DMS 273 (cell line): ENCODE measurements around the gene NUP205.
A peak's percentile ranks its signal among the peaks of the same experiment; 100 is the strongest.
"Not testable (repeated sequence)": the region's sequence is repeated elsewhere in the genome, so short reads cannot be mapped to it uniquely, and the experiment has no call there.

Source experiments
- DNase-seq: peaks from one replicate; lab custom pipeline; 2025; ENCODE audit not compliant: unreplicated experiment; lab: John Stamatoyannopoulos, UW

NUP205 gene

GRCh38 chr7:135666846-135667245 is 109.1 kb downstream of the NUP205 start:
- DNase-seq = no peak

DNA sequence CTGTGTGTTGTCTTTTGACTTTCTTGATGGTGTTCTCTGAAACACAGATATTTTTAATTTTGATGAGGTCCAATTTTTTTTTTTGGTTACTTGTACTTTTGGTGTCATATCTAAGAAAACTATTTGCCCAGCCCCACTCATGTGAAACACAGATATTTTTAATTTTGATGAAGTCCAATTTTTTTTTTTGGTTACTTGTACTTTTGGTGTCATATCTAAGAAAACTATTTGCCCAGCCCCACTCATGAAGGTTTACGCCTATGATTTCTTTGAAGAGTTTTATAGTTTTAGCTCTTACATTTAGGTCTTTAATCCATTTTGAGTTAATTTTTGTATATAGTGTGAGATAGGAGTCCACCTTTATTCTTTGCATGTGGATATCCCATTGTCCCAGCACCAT is 109.9 kb downstream of the NUP205 start:
- not testable (repeated sequence) for DNase-seq

DNA sequence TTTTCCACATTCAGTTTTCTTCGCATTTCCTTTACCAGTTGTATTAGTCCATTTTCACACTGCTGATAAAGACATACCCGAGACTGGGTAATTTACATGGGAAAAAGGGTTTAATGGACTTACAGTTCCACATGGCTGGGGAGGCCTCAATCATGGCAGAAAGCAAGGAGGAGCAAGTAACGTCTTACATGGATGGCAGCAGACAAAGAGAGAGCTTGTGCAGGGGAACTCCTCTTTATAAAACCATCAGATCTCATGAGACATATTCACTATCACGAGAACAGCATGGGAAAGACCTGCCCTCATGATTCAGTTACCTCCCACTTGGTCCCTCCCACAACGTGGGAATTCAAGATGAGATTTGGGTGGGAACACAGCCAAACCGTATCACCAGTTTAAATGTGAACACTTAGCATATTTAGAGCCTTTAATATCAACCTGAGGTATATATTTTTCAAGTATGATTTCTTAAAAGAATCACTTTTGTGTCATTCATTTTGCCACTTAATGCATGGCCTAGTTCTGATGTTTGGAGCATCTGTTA is 111.2 kb downstream of the NUP205 start:
- not testable (repeated sequence) for DNase-seq

DNA sequence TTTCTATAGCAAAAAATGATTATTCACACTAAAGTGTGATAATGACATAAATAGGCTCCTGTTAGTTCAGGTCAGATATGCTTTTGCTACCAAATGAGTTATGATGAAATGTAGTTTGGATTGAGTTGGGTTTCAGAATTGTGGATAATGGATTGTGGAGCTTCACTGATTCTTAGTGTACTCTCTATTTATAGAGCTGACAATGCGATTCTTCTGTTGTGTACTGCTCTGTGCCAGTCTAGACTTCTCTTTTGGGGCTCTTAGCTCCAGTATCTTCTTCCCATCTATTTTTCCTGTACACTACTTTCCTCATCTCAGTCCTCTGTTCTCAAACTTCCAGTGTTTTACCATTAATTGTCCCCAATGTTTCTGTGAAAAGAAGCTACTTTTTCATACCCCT is 112.1 kb downstream of the NUP205 start:
- DNase-seq = no peak

DNA sequence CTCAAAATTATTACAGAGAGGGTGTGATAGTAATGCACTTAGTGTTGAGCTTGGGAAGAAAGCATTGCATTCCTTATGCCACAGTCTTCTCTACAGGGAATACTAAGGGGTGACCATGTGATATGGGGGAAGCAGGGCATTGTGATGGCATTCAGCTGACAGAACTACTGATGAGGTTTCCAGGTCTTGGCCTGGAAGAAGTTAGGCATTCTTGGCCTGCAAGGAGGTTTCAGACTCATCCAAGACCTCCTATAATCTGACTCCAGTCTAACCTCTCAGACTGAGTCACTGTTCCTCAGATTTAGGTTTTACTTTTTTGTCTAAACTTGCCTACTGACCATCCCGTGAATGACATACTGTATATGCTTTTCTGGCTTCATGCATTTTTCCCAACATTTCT is 112.5 kb downstream of the NUP205 start:
- no peak for DNase-seq

GRCh38 chr7:135672560-135673359 is 115.0 kb downstream of the NUP205 start:
- peak; percentile 81 for DNase-seq

DNA sequence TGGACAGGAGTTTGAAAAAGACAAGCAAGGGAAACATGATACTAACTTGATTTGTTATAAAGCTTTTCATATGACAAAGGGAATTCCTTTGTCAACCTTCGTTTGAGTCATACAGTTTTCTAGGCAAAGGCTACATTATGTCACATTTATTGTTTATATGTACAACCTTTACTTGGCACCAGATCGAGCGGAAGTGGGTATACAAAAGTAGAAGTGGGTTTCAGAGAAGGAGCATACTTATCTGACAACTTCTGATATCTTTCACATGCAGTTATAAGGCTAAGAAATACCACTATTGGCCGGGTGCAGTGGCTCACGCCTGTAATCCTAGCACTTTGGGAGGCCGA is 115.6 kb downstream of the NUP205 start:
- DNase-seq = no peak

- DNase-seq = peak; percentile 47
Measured at GRCh38 chr7:135678612-135679575, 121.2 kb downstream of the NUP205 start.

GRCh38 chr7:135681762-135682161 is 124.0 kb downstream of the NUP205 start:
- no peak for DNase-seq

DNA sequence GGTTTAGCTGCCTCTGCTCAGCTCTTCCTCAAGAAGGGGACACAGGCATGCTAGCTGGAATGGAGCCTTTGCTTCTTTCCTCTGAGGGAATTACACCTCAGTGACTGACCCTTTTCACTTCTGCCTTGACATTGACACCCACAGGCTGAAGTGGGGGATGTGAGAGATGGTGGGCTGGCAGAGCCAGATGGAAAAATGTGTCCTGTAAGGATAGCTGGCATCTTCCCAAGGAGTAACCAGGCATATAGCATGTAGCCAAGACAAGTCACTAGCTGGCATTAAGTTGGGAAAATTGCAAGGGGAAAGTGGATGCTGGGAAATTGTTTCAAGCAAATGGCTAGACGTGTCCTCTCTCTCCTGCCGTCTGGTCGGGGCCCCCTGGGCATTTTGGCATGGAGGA is 124.5 kb downstream of the NUP205 start:
- peak; percentile 63 for DNase-seq

GRCh38 chr7:135683609-135684008 is 125.9 kb downstream of the NUP205 start:
- no peak for DNase-seq

DNA sequence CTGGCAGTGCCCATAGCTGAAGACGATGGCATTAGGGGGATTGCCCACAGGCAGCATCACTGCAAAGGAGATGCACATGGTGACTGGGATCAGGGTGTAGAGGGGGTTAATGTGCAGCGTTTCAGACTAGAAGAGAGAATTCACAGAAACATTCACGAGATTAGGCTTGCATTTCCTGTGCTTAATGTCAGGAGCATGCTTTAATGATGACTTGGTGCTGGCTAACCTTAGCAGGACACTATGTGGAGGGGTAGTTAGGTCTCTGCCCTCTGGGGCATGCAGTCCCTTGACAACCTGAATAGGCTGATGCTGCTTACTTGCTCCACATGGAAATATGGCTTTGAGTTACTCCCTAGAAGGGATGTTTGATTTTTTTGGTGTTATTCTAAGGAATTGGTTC is 126.4 kb downstream of the NUP205 start:
- no peak for DNase-seq

DNA sequence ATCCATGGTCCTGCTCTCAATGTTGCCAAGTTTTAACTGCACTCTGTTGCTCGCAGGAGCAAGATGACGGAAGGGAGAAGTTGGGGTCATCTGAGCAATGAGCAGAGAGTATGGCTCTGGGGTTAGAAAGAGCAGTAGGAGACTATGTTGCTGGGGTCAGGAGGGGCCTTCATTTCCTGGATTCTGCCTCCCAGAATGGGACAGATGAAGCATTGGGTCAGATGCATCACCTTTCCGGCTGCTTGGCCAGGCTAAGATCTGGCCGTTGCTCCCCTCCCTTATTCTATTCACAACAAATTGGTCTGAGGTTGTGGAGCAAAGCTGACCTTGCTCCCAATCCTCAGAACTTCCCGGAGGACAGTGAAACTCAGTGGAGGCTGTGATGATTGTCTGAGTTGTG is 127.0 kb downstream of the NUP205 start:
- DNase-seq = no peak

DNA sequence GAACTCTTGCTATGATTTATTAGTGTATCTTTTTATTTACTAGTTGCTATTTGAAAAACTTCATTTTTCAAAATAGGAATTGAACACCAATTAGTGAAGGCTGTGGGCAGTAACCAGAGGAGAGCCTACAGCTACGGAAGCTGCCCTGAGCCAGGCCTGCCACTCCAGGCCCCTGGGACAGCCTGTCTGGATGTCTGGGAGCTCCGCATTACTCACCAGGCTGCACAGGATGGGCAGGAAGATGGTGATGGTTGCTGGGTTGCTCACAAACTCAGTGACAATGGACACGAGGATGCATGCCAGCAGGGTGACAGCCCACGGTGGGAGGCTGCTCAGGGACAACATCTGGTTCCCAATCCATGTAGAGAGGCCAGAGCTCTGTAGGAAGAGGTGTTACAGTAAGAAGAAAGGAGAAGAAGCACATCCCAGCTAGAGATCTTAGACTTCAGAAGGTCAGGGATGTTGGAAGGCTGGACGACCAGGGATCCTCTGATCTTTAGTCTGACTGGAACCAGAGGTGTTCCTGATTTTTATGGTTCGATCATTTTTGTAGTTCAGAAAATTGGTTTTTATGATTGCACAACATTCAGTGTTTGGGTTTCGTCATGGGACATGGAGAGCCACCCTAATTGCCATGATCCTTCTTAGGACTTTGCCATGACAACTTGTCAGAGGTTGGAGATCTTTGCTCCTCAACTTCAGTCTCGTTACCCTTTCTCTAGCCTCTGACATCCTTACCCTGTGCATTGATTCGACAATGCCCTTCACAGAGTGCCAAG is 127.8 kb downstream of the NUP205 start:
- no peak for DNase-seq

DNA sequence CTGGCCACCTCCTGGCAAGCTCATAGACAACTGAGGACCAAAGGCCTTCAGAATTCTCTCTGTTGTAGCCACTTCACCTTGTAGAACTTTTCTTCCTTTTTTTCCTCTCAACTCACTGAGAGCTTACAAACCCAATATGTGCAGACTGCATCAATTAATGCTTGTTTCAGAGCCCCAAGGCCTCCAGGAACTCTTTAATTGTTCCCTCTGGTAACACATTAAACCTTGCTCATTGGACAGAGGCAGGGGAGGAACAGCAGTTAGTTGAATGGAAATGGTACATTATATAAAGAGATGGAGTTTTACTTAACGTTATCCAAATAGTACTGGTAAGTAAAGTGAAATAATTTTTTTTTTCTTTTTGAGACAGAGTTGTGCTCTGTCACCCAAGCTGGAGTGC is 129.7 kb downstream of the NUP205 start:
- DNase-seq = no peak

GRCh38 chr7:135690566-135690965 is 132.8 kb downstream of the NUP205 start:
- DNase-seq = no peak

DNA sequence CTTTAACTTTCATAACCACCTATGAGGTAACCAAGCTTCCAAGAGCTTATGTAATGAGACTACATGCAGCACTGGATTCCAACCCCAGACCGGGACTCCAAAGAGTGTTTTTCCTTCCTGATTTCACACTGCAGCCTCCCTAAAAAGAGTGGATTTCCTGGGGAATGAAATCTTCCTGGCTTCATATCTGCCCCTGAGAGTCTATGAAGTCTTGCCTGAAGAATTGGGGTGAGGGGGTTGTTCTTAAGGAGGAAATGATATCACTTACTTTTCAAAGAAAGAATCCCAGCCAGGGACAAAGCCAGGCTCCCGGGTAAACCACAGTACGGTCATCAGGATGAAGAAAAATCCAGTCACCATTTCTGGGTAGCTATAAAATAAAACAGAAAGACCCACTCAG is 134.3 kb downstream of the NUP205 start:
- DNase-seq = no peak

- not testable (repeated sequence) for DNase-seq
Measured at GRCh38 chr7:135692606-135693005, 134.9 kb downstream of the NUP205 start.

DNA sequence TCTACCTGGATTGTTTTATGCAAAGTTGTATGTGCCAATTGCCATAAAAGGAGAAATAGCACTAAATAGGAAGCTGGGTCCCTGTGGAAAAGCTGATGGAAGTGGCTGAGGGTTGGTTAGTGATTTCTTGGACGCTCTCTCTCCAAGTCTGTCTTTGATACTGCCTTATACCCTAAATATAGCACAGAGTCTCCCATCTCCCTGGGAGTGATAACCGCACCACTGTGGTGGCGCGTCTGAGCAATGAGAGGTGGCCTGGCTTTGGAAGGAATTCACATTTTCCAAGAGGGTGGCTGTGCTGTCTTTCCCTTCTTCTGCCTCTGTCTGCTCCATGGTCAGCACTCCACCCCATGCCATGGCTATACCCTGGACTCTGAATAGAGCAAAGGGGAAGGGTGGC is 135.8 kb downstream of the NUP205 start:
- no peak for DNase-seq

- no peak for DNase-seq
Measured at GRCh38 chr7:135697276-135698049, 139.7 kb downstream of the NUP205 start.
